ENCODE data around the gene SHROOM3.

DNA sequence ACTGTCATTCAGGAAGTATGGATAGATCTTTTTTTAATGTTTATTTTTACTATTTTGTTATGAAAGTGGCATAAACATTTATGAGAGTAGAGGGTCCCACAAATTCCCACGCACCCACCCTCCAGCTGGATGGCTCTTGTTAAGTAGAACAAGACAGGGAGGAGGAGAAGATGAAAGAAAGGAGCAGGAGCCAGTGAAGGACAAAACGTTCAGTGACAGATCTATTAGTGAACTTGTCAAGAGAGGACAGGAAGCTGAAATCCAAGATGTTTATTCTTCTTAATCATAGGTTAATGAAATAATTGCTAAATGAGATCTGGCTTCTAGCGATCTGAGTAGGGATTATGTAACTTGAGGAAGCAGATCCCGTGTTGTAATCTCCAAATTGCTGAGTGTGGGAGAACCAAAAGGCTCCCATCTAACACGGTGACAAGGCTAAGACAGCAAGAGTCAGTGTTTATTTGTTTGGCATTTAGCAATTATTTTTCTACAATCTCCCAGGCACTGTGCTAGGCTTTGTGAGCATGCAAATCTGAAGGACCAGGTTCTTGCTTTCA lies 162.5 kb downstream of the SHROOM3 start:
- TF ChIP-seq EZH2 (IDR thresholded peaks at IDR 0.05; ENCODE audit: borderline replicate concordance, low read depth, low read length, severe bottlenecking) (no peak), POLR2A (IDR thresholded peaks at IDR 0.05; ENCODE audit: low read depth, low read length) (no peak), POLR2AphosphoS5 (IDR thresholded peaks at IDR 0.05; ENCODE audit: insufficient read depth, low read depth, low read length) (no peak)
- TF ChIP-seq, protein P1, sequence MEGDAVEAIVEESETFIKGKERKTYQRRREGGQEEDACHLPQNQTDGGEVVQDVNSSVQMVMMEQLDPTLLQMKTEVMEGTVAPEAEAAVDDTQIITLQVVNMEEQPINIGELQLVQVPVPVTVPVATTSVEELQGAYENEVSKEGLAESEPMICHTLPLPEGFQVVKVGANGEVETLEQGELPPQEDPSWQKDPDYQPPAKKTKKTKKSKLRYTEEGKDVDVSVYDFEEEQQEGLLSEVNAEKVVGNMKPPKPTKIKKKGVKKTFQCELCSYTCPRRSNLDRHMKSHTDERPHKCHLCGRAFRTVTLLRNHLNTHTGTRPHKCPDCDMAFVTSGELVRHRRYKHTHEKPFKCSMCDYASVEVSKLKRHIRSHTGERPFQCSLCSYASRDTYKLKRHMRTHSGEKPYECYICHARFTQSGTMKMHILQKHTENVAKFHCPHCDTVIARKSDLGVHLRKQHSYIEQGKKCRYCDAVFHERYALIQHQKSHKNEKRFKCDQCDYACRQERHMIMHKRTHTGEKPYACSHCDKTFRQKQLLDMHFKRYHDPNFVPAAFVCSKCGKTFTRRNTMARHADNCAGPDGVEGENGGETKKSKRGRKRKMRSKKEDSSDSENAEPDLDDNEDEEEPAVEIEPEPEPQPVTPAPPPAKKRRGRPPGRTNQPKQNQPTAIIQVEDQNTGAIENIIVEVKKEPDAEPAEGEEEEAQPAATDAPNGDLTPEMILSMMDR (IDR thresholded peaks at IDR 0.05; ENCODE audit: extremely low read depth in 1 of 2, insufficient read depth in 1 of 2, low read depth in 1 of 2, low read length in 2 of 2): no peak
- TF ChIP-seq, protein P2, sequence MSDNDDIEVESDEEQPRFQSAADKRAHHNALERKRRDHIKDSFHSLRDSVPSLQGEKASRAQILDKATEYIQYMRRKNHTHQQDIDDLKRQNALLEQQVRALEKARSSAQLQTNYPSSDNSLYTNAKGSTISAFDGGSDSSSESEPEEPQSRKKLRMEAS (IDR thresholded peaks at IDR 0.05; ENCODE audit: insufficient read depth, insufficient read length): no peak

Measured in endothelial cell of umbilical vein (primary cell).